GM23338 (cell line): ENCODE measurements around the gene MLF1. TPM values are rescaled to one million over a fixed set of nuclear protein-coding genes. Genes with fewer than 3 reads are reported as not detected.

Source experiments
- ATAC-seq: fragments of 200-7000 bp; cut with Tn5 transposase; 3 replicates; pipeline ENCODE4 v1.9.1; 2020
- DNase-seq: peaks from one replicate; pipeline ENCODE4 v3.0.0-alpha.2; 2015; ENCODE audit warnings: low spot score
- H2AFZ ChIP-seq: fragments of 200-600 bp; sonication (generic); 2 replicates; pipeline ENCODE4 v1.8.0; 2016; ENCODE audit warnings: antibody characterized with exemption, mild to moderate bottlenecking, moderate library complexity
- H3F3A ChIP-seq: fragments of 200-600 bp; sonication (generic); replicated peaks from 2 replicates; pipeline ENCODE4 v1.8.0; 2017; ENCODE audit warnings: antibody characterized with exemption, mixed run types, low read depth
- H3K27ac ChIP-seq: fragments of 200-600 bp; sonication (generic); 2 replicates; pipeline ENCODE4 v1.6.1; 2016; ENCODE audit warnings: low read depth
- H3K27me3 ChIP-seq: fragments of 200-600 bp; sonication (generic); 2 replicates; pipeline ENCODE4 v1.8.0; 2016; ENCODE audit warnings: mild to moderate bottlenecking, mixed run types, moderate library complexity; ENCODE audit not compliant: insufficient read depth
- H3K36me3 ChIP-seq: fragments of 200-600 bp; sonication (generic); 2 replicates; pipeline ENCODE4 v1.8.0; 2016; ENCODE audit warnings: mild to moderate bottlenecking; ENCODE audit not compliant: insufficient read depth
- H3K4me1 ChIP-seq: fragments of 200-600 bp; sonication (generic); 2 replicates; pipeline ENCODE4 v1.8.0; 2016; ENCODE audit warnings: mild to moderate bottlenecking, moderate library complexity; ENCODE audit not compliant: insufficient read depth
- H3K4me2 ChIP-seq: fragments of 200-600 bp; sonication (generic); 2 replicates; pipeline ENCODE4 v1.7.1; 2017; ENCODE audit warnings: mixed run types
- H3K4me3 ChIP-seq: fragments of 200-600 bp; sonication (generic); 2 replicates; pipeline ENCODE4 v1.6.1; 2016; ENCODE audit warnings: mixed run types
- H3K79me2 ChIP-seq: fragments of 200-600 bp; sonication (generic); replicated peaks from 2 replicates; pipeline ENCODE4 v1.8.0; 2017; ENCODE audit warnings: mild to moderate bottlenecking; ENCODE audit not compliant: insufficient read depth
- H3K9me2 ChIP-seq: fragments of 200-600 bp; sonication (generic); 2 replicates; pipeline ENCODE4 v1.8.0; 2017; ENCODE audit not compliant: insufficient read depth
- H4K20me1 ChIP-seq: fragments of 200-600 bp; sonication (generic); replicated peaks from 2 replicates; pipeline ENCODE4 v1.8.0; 2017; ENCODE audit warnings: mild to moderate bottlenecking; ENCODE audit not compliant: insufficient read depth
- H3K27ac Mint-ChIP-seq: 2 replicates; pipeline ENCODE4 v1.8.0; 2020; ENCODE audit warnings: inconsistent platforms, mild to moderate bottlenecking, moderate library complexity, mixed read lengths
- H3K27me3 Mint-ChIP-seq: 3 replicates; pipeline ENCODE4 v1.8.0; 2022; ENCODE audit warnings: low read depth, mild to moderate bottlenecking, moderate library complexity, mixed read lengths, inconsistent platforms; ENCODE audit not compliant: insufficient read depth, poor library complexity
- H3K36me3 Mint-ChIP-seq: 3 replicates; pipeline ENCODE4 v1.8.0; 2021; ENCODE audit warnings: low read depth, mild to moderate bottlenecking, inconsistent platforms, moderate library complexity, mixed read lengths
- H3K4me1 Mint-ChIP-seq: 3 replicates; pipeline ENCODE4 v1.8.0; 2020; ENCODE audit warnings: mild to moderate bottlenecking, inconsistent platforms, mixed read lengths
- H3K4me3 Mint-ChIP-seq: 3 replicates; pipeline ENCODE4 v1.8.0; 2021; ENCODE audit warnings: moderate library complexity, mild to moderate bottlenecking, inconsistent platforms, mixed read lengths
- H3K9me3 Mint-ChIP-seq: 3 replicates; pipeline ENCODE4 v1.8.0; 2020; ENCODE audit warnings: moderate library complexity, mild to moderate bottlenecking, inconsistent platforms, mixed read lengths
- CREB1 ChIP-seq: fragments of 250-450 bp; sonication (Bioruptor Pico); IDR thresholded peaks from 2 replicates; pipeline ENCODE4 v1.5.0; 2020; ENCODE audit warnings: low read depth, mild to moderate bottlenecking, moderate library complexity
- EZH2phosphoT487 ChIP-seq: fragments of 200-600 bp; sonication (generic); IDR thresholded peaks from one replicate; pipeline ENCODE4 v1.8.1; 2018; ENCODE audit warnings: antibody characterized with exemption; ENCODE audit not compliant: unreplicated experiment
- NANOG ChIP-seq: IDR thresholded peaks from 2 replicates; pipeline ENCODE4 v1.6.1; 2016; ENCODE audit warnings: antibody characterized with exemption, borderline replicate concordance
- POLR2AphosphoS5 ChIP-seq: IDR thresholded peaks from 2 replicates; pipeline ENCODE4 v1.6.1; 2016; ENCODE audit warnings: antibody characterized with exemption, low read depth
- STAT1 ChIP-seq: IDR thresholded peaks from one replicate; pipeline ENCODE4 v1.6.1; 2016; ENCODE audit warnings: antibody characterized with exemption; ENCODE audit not compliant: unreplicated experiment
- ZNF114 ChIP-seq: fragments of 250-450 bp; sonication (Bioruptor Pico); IDR thresholded peaks from 2 replicates; pipeline ENCODE4 v1.5.0; 2020; ENCODE audit warnings: mild to moderate bottlenecking, moderate library complexity
- ZNF331 ChIP-seq: fragments of 250-450 bp; sonication (Bioruptor Pico); IDR thresholded peaks from 2 replicates; pipeline ENCODE4 v1.5.0; 2020; ENCODE audit warnings: low read depth, mild to moderate bottlenecking, moderate library complexity
- long read RNA-seq: library from polyadenylated mRNA; unstranded; transcript quantifications from one replicate; pipeline ENCODE4 v2.0.0, GENCODE V29; 2020; ENCODE audit not compliant: unreplicated experiment
- polyA plus RNA-seq: library from polyadenylated mRNA; unstranded; fragments of >200 nt; fragmentation: Nextera tagmentation; extraction: Ambion mirVana; gene quantifications from 2 replicates; pipeline ENCODE4 v1.2.1, GENCODE V29; 2016
- total RNA-seq: library from RNA; depleted of rRNA; stranded (reverse); fragments of >200 nt; shearing (Covaris generic); gene quantifications from 2 replicates; pipeline ENCODE4 v1.2.3, GENCODE V29; 2014; rRNA removed
- TF ChIP-seq, protein P1 (sequence below), 2 experiments: fragments of 200-600 bp in 1 of 2; sonication (generic) in 1 of 2; conservative IDR thresholded peaks; 2 replicates each; pipeline versions ENCODE4 v1.5.1 to v1.6.1; 2016 to 2017; ENCODE audit warnings: antibody characterized with exemption in 2 of 2, low read depth in 2 of 2, mild to moderate bottlenecking in 2 of 2, moderate library complexity in 1 of 2

Gene MLF1, protein sequence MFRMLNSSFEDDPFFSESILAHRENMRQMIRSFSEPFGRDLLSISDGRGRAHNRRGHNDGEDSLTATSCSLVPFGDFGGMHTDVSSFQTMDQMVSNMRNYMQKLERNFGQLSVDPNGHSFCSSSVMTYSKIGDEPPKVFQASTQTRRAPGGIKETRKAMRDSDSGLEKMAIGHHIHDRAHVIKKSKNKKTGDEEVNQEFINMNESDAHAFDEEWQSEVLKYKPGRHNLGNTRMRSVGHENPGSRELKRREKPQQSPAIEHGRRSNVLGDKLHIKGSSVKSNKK
- total RNA-seq (36.6 and 40.3 TPM in 2 replicates), polyA plus RNA-seq (55.0 and 63.6 TPM in 2 replicates)
- long read RNA-seq, transcript MLF1-201 (7 exons, 2,203 nt) = major isoform, 31 of 54 reads
- long read RNA-seq, transcript MLF1-202 (7 exons, 2,222 nt) = minor isoform, 8 of 54 reads
- long read RNA-seq, partial matches to known transcripts = 2 of 54 reads
- long read RNA-seq, other reads (novel, unspliced or antisense) = 9 of 54 reads

GRCh38 chr3:158570999-158571702 is at the start of gene MLF1:
Gene MLF1 (plus strand): TSS chr3:158571194. CDS start chr3:158571301, 107 bp downstream.
- peak within 1 kb of the TSS; percentile 92 for H3K4me3 Mint-ChIP-seq
- peaks cover 25% of the 10 kb centered on the region for H3K27me3 Mint-ChIP-seq
- TF ChIP-seq STAT1 = no peak
- TF ChIP-seq, protein P1, sequence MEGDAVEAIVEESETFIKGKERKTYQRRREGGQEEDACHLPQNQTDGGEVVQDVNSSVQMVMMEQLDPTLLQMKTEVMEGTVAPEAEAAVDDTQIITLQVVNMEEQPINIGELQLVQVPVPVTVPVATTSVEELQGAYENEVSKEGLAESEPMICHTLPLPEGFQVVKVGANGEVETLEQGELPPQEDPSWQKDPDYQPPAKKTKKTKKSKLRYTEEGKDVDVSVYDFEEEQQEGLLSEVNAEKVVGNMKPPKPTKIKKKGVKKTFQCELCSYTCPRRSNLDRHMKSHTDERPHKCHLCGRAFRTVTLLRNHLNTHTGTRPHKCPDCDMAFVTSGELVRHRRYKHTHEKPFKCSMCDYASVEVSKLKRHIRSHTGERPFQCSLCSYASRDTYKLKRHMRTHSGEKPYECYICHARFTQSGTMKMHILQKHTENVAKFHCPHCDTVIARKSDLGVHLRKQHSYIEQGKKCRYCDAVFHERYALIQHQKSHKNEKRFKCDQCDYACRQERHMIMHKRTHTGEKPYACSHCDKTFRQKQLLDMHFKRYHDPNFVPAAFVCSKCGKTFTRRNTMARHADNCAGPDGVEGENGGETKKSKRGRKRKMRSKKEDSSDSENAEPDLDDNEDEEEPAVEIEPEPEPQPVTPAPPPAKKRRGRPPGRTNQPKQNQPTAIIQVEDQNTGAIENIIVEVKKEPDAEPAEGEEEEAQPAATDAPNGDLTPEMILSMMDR (conservative IDR thresholded peaks at IDR 0.05; ENCODE audit: low read depth in 2 of 2) = no peak
- peak; percentile 99 for TF ChIP-seq CREB1 (CRISPR knock-in tag)
- 0 out of 2 replicates have a peak, but pooled peaks have one; percentile 15 for TF ChIP-seq NANOG
- peak; percentile 93 for TF ChIP-seq POLR2AphosphoS5
- TF ChIP-seq ZNF331 (CRISPR knock-in tag) = no peak
- TF ChIP-seq EZH2phosphoT487 = no peak
- H3K9me3 Mint-ChIP-seq = peaks cover 9% of the 10 kb centered on the region; the same call in 2 of the 3 replicates
- H2AFZ ChIP-seq = peak within 1 kb of the TSS; percentile 98
- peak within 1 kb of the TSS; percentile 94 for H3K4me2 ChIP-seq
- peaks cover 14% of the 10 kb centered on the region for H3K27me3 ChIP-seq
- peak within 1 kb of the TSS; percentile 79 for H3K4me3 ChIP-seq
- H3F3A ChIP-seq = no peaks in the 10 kb centered on the region
- H4K20me1 ChIP-seq = no peaks in the 10 kb centered on the region; the same call in 1 of the 2 replicates
- peak; percentile 98 for DNase-seq
- H3K9me2 ChIP-seq = no peaks in the 10 kb centered on the region
- no peak within 1 kb of the TSS for H3K27ac Mint-ChIP-seq
- H3K36me3 ChIP-seq = no peaks in the 10 kb centered on the region
- H3K36me3 Mint-ChIP-seq = no peaks in the 10 kb centered on the region; the same call in 2 of the 3 replicates
- H3K79me2 ChIP-seq = peaks cover 9% of the 10 kb centered on the region; the same call in 1 of the 2 replicates
- H3K27ac ChIP-seq = no peak within 1 kb of the TSS
- peaks cover 19% of the 10 kb centered on the region for H3K4me1 ChIP-seq
- peaks cover 14% of the 10 kb centered on the region; the same call in 2 of the 3 replicates for H3K4me1 Mint-ChIP-seq
- ATAC-seq = peak; percentile 98

- no peaks in the 10 kb centered on the region; the same call in 1 of the 3 replicates for H3K4me1 Mint-ChIP-seq
- no peaks in the 10 kb centered on the region for H3F3A ChIP-seq
- no peaks in the 10 kb centered on the region; the same call in 1 of the 2 replicates for H3K9me2 ChIP-seq
- H3K27ac ChIP-seq = no peak overlapping the region
- DNase-seq = peak; percentile 10
- H3K4me1 ChIP-seq = 0 out of 2 replicates have a peak, but pooled peaks cover 7% of the 10 kb centered on the region
- no peak overlapping the region for H2AFZ ChIP-seq
- H3K79me2 ChIP-seq = no peaks in the 10 kb centered on the region
- ATAC-seq = no peak
- H3K36me3 Mint-ChIP-seq = peaks cover 3% of the 10 kb centered on the region; the same call in 1 of the 3 replicates
- H3K27ac Mint-ChIP-seq = no peak overlapping the region
- no peaks in the 10 kb centered on the region for H4K20me1 ChIP-seq
- no peaks in the 10 kb centered on the region for H3K36me3 ChIP-seq
- H3K4me2 ChIP-seq = no peak overlapping the region
- peaks cover 9% of the 10 kb centered on the region for H3K9me3 Mint-ChIP-seq
- no peak overlapping the region for H3K4me3 ChIP-seq
- H3K4me3 Mint-ChIP-seq = no peak overlapping the region
- no peaks in the 10 kb centered on the region for H3K27me3 ChIP-seq
- H3K27me3 Mint-ChIP-seq = no peaks in the 10 kb centered on the region
- TF ChIP-seq CREB1 (CRISPR knock-in tag) (no peak), EZH2phosphoT487 (no peak), STAT1 (no peak), ZNF114 (CRISPR knock-in tag) (no peak)
These were observed 48.5 kb upstream of the MLF1 start for GRCh38 chr3:158522221-158523136.
